ENCODE measurements around the gene LTBP4. TPM values are rescaled to one million over a fixed set of nuclear protein-coding genes. Genes with fewer than 3 reads are reported as not detected.

The LTBP4 gene
- total RNA-seq, 1 experiment from 2014 or later, result 75.4 TPM

DNA sequence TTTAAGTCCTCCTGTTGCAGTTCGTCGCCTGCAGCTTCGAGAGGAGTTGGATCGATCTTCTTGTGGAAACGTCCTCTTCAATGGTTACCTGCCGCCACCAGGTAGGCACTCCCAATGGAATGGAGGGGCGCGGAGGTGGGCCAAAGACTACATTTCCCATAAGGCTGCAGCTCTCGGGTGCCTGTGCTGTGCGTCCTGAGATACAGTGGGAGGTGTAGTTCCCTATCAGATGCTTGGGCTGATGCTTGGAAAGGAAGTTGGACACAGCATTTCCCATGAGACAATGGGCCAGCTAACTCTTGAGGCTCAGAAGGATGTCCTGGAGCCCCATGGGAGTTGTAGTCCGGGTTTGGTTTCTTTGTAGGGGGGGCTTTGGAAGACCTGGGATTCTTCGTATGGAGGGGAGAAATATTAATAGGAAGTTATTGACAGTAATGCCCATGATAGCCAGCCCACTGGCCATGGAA lies 22.7 kb upstream of the LTBP4 start:
- no peak for TF ChIP-seq POLR2AphosphoS5 (IDR thresholded peaks at IDR 0.05; ENCODE audit: low read depth, low read length)
- TF ChIP-seq, protein P1, sequence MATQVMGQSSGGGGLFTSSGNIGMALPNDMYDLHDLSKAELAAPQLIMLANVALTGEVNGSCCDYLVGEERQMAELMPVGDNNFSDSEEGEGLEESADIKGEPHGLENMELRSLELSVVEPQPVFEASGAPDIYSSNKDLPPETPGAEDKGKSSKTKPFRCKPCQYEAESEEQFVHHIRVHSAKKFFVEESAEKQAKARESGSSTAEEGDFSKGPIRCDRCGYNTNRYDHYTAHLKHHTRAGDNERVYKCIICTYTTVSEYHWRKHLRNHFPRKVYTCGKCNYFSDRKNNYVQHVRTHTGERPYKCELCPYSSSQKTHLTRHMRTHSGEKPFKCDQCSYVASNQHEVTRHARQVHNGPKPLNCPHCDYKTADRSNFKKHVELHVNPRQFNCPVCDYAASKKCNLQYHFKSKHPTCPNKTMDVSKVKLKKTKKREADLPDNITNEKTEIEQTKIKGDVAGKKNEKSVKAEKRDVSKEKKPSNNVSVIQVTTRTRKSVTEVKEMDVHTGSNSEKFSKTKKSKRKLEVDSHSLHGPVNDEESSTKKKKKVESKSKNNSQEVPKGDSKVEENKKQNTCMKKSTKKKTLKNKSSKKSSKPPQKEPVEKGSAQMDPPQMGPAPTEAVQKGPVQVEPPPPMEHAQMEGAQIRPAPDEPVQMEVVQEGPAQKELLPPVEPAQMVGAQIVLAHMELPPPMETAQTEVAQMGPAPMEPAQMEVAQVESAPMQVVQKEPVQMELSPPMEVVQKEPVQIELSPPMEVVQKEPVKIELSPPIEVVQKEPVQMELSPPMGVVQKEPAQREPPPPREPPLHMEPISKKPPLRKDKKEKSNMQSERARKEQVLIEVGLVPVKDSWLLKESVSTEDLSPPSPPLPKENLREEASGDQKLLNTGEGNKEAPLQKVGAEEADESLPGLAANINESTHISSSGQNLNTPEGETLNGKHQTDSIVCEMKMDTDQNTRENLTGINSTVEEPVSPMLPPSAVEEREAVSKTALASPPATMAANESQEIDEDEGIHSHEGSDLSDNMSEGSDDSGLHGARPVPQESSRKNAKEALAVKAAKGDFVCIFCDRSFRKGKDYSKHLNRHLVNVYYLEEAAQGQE (IDR thresholded peaks at IDR 0.05; ENCODE audit: insufficient read depth in 1 of 2, low read depth in 2 of 2, low read length in 1 of 2), result no peak
- no peak for TF ChIP-seq TCF7L2 (IDR thresholded peaks at IDR 0.05; ENCODE audit: low read depth, low read length)
- TF ChIP-seq, protein P2, sequence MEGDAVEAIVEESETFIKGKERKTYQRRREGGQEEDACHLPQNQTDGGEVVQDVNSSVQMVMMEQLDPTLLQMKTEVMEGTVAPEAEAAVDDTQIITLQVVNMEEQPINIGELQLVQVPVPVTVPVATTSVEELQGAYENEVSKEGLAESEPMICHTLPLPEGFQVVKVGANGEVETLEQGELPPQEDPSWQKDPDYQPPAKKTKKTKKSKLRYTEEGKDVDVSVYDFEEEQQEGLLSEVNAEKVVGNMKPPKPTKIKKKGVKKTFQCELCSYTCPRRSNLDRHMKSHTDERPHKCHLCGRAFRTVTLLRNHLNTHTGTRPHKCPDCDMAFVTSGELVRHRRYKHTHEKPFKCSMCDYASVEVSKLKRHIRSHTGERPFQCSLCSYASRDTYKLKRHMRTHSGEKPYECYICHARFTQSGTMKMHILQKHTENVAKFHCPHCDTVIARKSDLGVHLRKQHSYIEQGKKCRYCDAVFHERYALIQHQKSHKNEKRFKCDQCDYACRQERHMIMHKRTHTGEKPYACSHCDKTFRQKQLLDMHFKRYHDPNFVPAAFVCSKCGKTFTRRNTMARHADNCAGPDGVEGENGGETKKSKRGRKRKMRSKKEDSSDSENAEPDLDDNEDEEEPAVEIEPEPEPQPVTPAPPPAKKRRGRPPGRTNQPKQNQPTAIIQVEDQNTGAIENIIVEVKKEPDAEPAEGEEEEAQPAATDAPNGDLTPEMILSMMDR (IDR thresholded peaks at IDR 0.05), result no peak
- TF ChIP-seq SIN3A (IDR thresholded peaks at IDR 0.05; ENCODE audit: borderline replicate concordance, insufficient read depth, low read depth, low read length), result no peak
- POLR2A ChIA-PET, result no interaction called here
- BruUV-seq (replicated peaks), result no TSS peak
- H3K4me1 ChIP-seq (ENCODE audit: control insufficient read depth, insufficient read depth, low read length), result no peaks in the 10 kb centered on the region; the same call in 1 of the 2 replicates
- CTCF ChIA-PET, result no interaction called here
- intact Hi-C loops (cut with micrococcal nuclease; ENCODE audit: unreplicated experiment), result no loop called here
- in situ Hi-C loops (cut with HindIII; ENCODE audit: low pct_unique_long_range_greater_than_20kb, low sequenced_read_pairs), result no loop called here
- no peak overlapping the region for H3K27ac ChIP-seq (ENCODE audit: low read length)
- ATAC-seq (no peak), DNase-seq (ENCODE audit: low read depth, low spot score) (no peak)
- H3K36me3 ChIP-seq (ENCODE audit: control insufficient read depth, insufficient read depth, low read length), result no peaks in the 10 kb centered on the region
- no peaks in the 10 kb centered on the region for H3K9me3 ChIP-seq (ENCODE audit: control insufficient read depth, insufficient read depth, low read depth, low read length)
- no peaks in the 10 kb centered on the region for H3K27me3 ChIP-seq (ENCODE audit: control insufficient read depth, insufficient read depth, low read length)
- H3K4me3 ChIP-seq (ENCODE audit: low read depth in 2 of 2, low read length in 2 of 2), result no peak overlapping the region

DNA sequence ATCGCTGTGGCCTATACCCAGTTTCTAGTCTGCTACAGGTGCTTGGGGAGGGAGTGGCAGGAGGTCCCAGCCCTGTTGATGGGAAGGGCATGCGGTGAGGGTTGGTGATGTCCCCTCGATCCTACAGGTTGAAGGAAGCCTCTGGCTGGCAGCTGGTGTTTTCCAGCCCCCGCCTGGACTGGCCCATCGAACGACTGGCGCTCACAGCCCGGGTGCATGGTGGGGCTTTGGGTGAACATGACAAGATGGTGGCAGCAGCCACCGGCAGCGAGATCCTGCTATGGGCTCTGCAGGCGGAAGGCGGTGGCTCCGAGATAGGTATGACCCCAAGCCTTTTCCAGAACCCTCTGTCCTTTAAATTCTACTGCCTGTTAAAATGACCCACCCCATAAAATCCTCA lies 20.6 kb upstream of the LTBP4 start:
- ATAC-seq (no peak), DNase-seq (ENCODE audit: low read depth, low spot score) (no peak)
- in situ Hi-C loops (cut with HindIII; ENCODE audit: low pct_unique_long_range_greater_than_20kb, low sequenced_read_pairs), result no loop called here
- Histone ChIP-seq H3K27me3 (ENCODE audit: control insufficient read depth, insufficient read depth, low read length) (no peaks in the 10 kb centered on the region), H3K27ac (ENCODE audit: low read length) (no peak overlapping the region), H3K9me3 (ENCODE audit: control insufficient read depth, insufficient read depth, low read depth, low read length) (no peaks in the 10 kb centered on the region), H3K4me3 (ENCODE audit: low read depth in 2 of 2, low read length in 2 of 2) (no peak overlapping the region), H3K4me1 (ENCODE audit: control insufficient read depth, insufficient read depth, low read length) (no peaks in the 10 kb centered on the region; the same call in 1 of the 2 replicates), H3K36me3 (ENCODE audit: control insufficient read depth, insufficient read depth, low read length) (no peaks in the 10 kb centered on the region)
- no TSS peak for BruUV-seq (replicated peaks)
- TF ChIP-seq, protein P1 (IDR thresholded peaks at IDR 0.05; ENCODE audit: insufficient read depth in 1 of 2, low read depth in 2 of 2, low read length in 1 of 2), result no peak
- no peak for TF ChIP-seq POLR2AphosphoS5 (IDR thresholded peaks at IDR 0.05; ENCODE audit: low read depth, low read length)
- no peak for TF ChIP-seq TCF7L2 (IDR thresholded peaks at IDR 0.05; ENCODE audit: low read depth, low read length)
- TF ChIP-seq, protein P2 (IDR thresholded peaks at IDR 0.05), result no peak
- no peak for TF ChIP-seq SIN3A (IDR thresholded peaks at IDR 0.05; ENCODE audit: borderline replicate concordance, insufficient read depth, low read depth, low read length)
- CTCF ChIA-PET, result no interaction called here
- POLR2A ChIA-PET, result no interaction called here
- intact Hi-C loops (cut with micrococcal nuclease; ENCODE audit: unreplicated experiment), result no loop called here
